CD4-positive, alpha-beta memory T cell (primary cell): ENCODE data around the gene ERGIC3. TPM values are rescaled to one million over a fixed set of nuclear protein-coding genes. Genes with fewer than 3 reads are reported as not detected.
A peak's percentile ranks its signal among the peaks of the same experiment; 100 is the strongest.

ENCODE experiments used
- CTCF ChIA-PET: fragments of 350-600 bp; sonication (Branson Sonifier 250); formaldehyde crosslinking; loops from one replicate; lab custom pipeline; 2021; ENCODE audit warnings: inconsistent platforms; ENCODE audit not compliant: partially characterized antibody; lab: Charles Lee
- POLR2A ChIA-PET: fragments of 350-600 bp; sonication (Branson Sonifier 250); formaldehyde crosslinking; loops from one replicate; lab custom pipeline; 2021; ENCODE audit not compliant: partially characterized antibody; lab: Charles Lee
- DNase-seq, 5 donors: peaks; one replicate each; pipeline versions ENCODE4 v3.0.0 to v3.0.0-alpha.2; 2020 to 2022; ENCODE audit warnings: mixed read lengths in 1 of 5
- H3K27ac ChIP-seq: one replicate; pipeline ENCODE4 v1.7.0; 2013; ENCODE audit warnings: low read depth, low read length
- H3K27me3 ChIP-seq: 2 replicates; pipeline ENCODE4 v1.7.0; 2013; ENCODE audit warnings: mild to moderate bottlenecking, low read length, moderate library complexity; ENCODE audit not compliant: insufficient read depth
- H3K36me3 ChIP-seq: 2 replicates; pipeline ENCODE4 v1.7.0; 2013; ENCODE audit warnings: mild to moderate bottlenecking, low read length, moderate library complexity; ENCODE audit not compliant: insufficient read depth
- H3K4me1 ChIP-seq: 2 replicates; pipeline ENCODE4 v1.7.0; 2013; ENCODE audit warnings: mild to moderate bottlenecking, low read length, moderate library complexity; ENCODE audit not compliant: insufficient read depth
- H3K4me3 ChIP-seq, 2 donors: one replicate each; pipeline ENCODE4 v1.7.0; 2013; ENCODE audit warnings: low read length in 2 of 2, mild to moderate bottlenecking in 1 of 2
- H3K9me3 ChIP-seq, 2 donors: one replicate each; pipeline ENCODE4 v1.7.0; 2013; ENCODE audit warnings: low read length in 2 of 2, control low read depth in 1 of 2; ENCODE audit not compliant: control insufficient read depth in 1 of 2
- H3K27ac Mint-ChIP-seq, 7 donors: one replicate each; pipeline ENCODE4 v1.8.0; 2020 to 2021; ENCODE audit warnings: mixed read lengths in 7 of 7, mild to moderate bottlenecking in 6 of 7, inconsistent platforms in 3 of 7, moderate library complexity in 3 of 7
- H3K27me3 Mint-ChIP-seq, 2 donors: one replicate each; pipeline ENCODE4 v1.8.0; 2020 to 2021; ENCODE audit warnings: mixed read lengths in 2 of 2
- H3K36me3 Mint-ChIP-seq, 2 donors: one replicate each; pipeline ENCODE4 v1.8.0; 2020 to 2021; ENCODE audit warnings: mixed read lengths in 2 of 2, inconsistent platforms in 1 of 2, mild to moderate bottlenecking in 1 of 2
- H3K4me1 Mint-ChIP-seq, 4 donors: one replicate each; pipeline ENCODE4 v1.8.0; 2020 to 2021; ENCODE audit warnings: mixed read lengths in 4 of 4, mild to moderate bottlenecking in 1 of 4
- H3K4me3 Mint-ChIP-seq, 8 donors: one replicate each; pipeline ENCODE4 v1.8.0; 2020 to 2021; ENCODE audit warnings: mixed read lengths in 8 of 8, mild to moderate bottlenecking in 7 of 8, moderate library complexity in 6 of 8, inconsistent platforms in 3 of 8
- H3K9me3 Mint-ChIP-seq, 8 donors: one replicate each; pipeline ENCODE4 v1.8.0; 2020 to 2021; ENCODE audit warnings: mixed read lengths in 8 of 8, mild to moderate bottlenecking in 5 of 8, inconsistent platforms in 3 of 8, moderate library complexity in 1 of 8
- intact Hi-C: fragments of 100-400 bp; cut with micrococcal nuclease; formaldehyde crosslinking; loops from one replicate; pipeline ENCODE4 v1.15.1; 2023
- polyA plus RNA-seq, 2 donors: library from polyadenylated mRNA; unstranded; fragments of 300-500 nt; fragmentation: Illumina TruSeq; gene quantifications; one replicate each; pipeline ENCODE4 v1.2.3, GENCODE V29; 2021
- total RNA-seq, 2 experiments: library from RNA; stranded (reverse); gene quantifications; one replicate each; pipeline ENCODE4 v1.2.3, GENCODE V29; 2021

The ERGIC3 gene
- total RNA-seq, result 100 to 1,000 TPM; 148 to 151 TPM
- polyA plus RNA-seq, result 100 to 1,000 TPM; 134 to 137 TPM

GRCh38 chr20:35541783-35542662 lies at the start of gene ERGIC3:
TSS of gene ERGIC3 (plus strand) at chr20:35542078. CDS start at chr20:35542098, 20 bp downstream.
- Histone ChIP-seq H3K4me3 (peak within 1 kb of the TSS; percentile 37 to 76), H3K27ac (peak within 1 kb of the TSS; percentile 78), H3K27me3 (no peaks in the 10 kb centered on the region), H3K4me1 (peaks cover 15% of the 10 kb centered on the region), H3K9me3 (no peaks in the 10 kb centered on the region), H3K36me3 (peaks cover 4% of the 10 kb centered on the region)
- Mint-ChIP-seq H3K27ac (peak within 1 kb of the TSS; percentile 86 to 95 (median 92)), H3K4me3 (peak within 1 kb of the TSS; percentile 86 to 93 (median 90)), H3K9me3 (no peaks in the 10 kb centered on the region), H3K4me1 (peaks cover 11 to 28% (median 21%) of the 10 kb centered on the region in 4 donors), H3K27me3 (no peaks in the 10 kb centered on the region), H3K36me3 (peaks cover 6 to 11% of the 10 kb centered on the region in 2 donors)
- intact Hi-C loops, result loop anchor here (1.0 to 5.0 kb wide), 4 partner anchors 51 to 412 kb away; partner anchors contain the start of genes RBM39 and SCAND1
- CTCF ChIA-PET, result interaction anchor here (0.5 to 2.0 kb wide), 8 partner anchors 10 to 412 kb away, joined by 3 to 8 read pairs (median 4); partner anchors contain the start of genes CEP250 and SCAND1
- peak; percentile 95 to 96 (median 95) for DNase-seq
- POLR2A ChIA-PET, result interaction anchor here (0.5 to 2.2 kb wide), 14 partner anchors 9 to 1239 kb away, joined by 3 to 19 read pairs (median 5); partner anchors contain the start of genes AHCY, CEP250, CPNE1 and RBM12

GRCh38 chr20:35492352-35492751 lies 49.5 kb upstream of the ERGIC3 start:
- intact Hi-C loops, result no loop called here
- H3K4me3 Mint-ChIP-seq, result peak overlapping the region; percentile 95 to 99 (median 99)
- H3K27ac ChIP-seq, result no peak overlapping the region
- peaks cover 42 to 74% of the 10 kb centered on the region in 2 donors for H3K36me3 Mint-ChIP-seq
- H3K4me1 ChIP-seq, result peaks cover 55% of the 10 kb centered on the region
- CTCF ChIA-PET, result no interaction called here
- peaks cover 43% of the 10 kb centered on the region for H3K36me3 ChIP-seq
- H3K9me3 ChIP-seq, result no peaks in the 10 kb centered on the region
- no peaks in the 10 kb centered on the region for H3K27me3 ChIP-seq
- no peaks in the 10 kb centered on the region for H3K27me3 Mint-ChIP-seq
- no peaks in the 10 kb centered on the region for H3K9me3 Mint-ChIP-seq
- peak overlapping the region in 1 of 2 donors; percentile 97 for H3K4me3 ChIP-seq
- H3K4me1 Mint-ChIP-seq, result peaks cover 35 to 77% (median 52%) of the 10 kb centered on the region in 4 donors
- POLR2A ChIA-PET, result interaction anchor here (2.8 to 4.4 kb wide), 3 partner anchors 37 to 172 kb away, joined by 16 to 30 read pairs (median 25); partner anchors contain the start of genes CEP250, CPNE1, RBM12 and SPAG4
- H3K27ac Mint-ChIP-seq, result peak overlapping the region in 6 of 7 donors; percentile 61 to 94 (median 88)
- no peak for DNase-seq

- intact Hi-C loops, result no loop called here
- DNase-seq, result no peak
- ChIA-PET POLR2A (no interaction called here), CTCF (interaction anchor here (0.6 to 2.0 kb wide), 5 partner anchors 12 to 458 kb away, joined by 3 to 6 read pairs (median 3); partner anchors contain the start of gene SCAND1)
- Mint-ChIP-seq H3K4me1 (peaks cover 20 to 39% (median 24%) of the 10 kb centered on the region in 4 donors), H3K27me3 (no peaks in the 10 kb centered on the region), H3K27ac (no peak overlapping the region), H3K36me3 (peaks cover 63 to 85% of the 10 kb centered on the region in 2 donors), H3K9me3 (peaks cover 0 to 2% (median 0%) of the 10 kb centered on the region in 8 donors), H3K4me3 (no peak overlapping the region)
- H3K27ac ChIP-seq, result no peak overlapping the region
- H3K4me3 ChIP-seq, result no peak overlapping the region
- H3K36me3 ChIP-seq, result peaks cover 79% of the 10 kb centered on the region
- no peaks in the 10 kb centered on the region for H3K9me3 ChIP-seq
- peaks cover 22% of the 10 kb centered on the region for H3K4me1 ChIP-seq
- no peaks in the 10 kb centered on the region for H3K27me3 ChIP-seq
Observed at GRCh38 chr20:35496481-35496880, 45.4 kb upstream of the ERGIC3 start.

- CTCF ChIA-PET, result interaction anchor here (2.0 kb wide), 1 partner anchor 34 kb away, joined by 6 read pairs; no protein-coding TSS in a partner anchor
- POLR2A ChIA-PET, result no interaction called here
- peaks cover 88% of the 10 kb centered on the region for H3K36me3 ChIP-seq
- H3K9me3 ChIP-seq, result no peaks in the 10 kb centered on the region
- peaks cover 13% of the 10 kb centered on the region for H3K4me1 ChIP-seq
- H3K27me3 ChIP-seq, result no peaks in the 10 kb centered on the region
- intact Hi-C loops, result no loop called here
- H3K4me3 Mint-ChIP-seq, result no peak overlapping the region
- peaks cover 14 to 33% (median 17%) of the 10 kb centered on the region in 4 donors for H3K4me1 Mint-ChIP-seq
- H3K27ac Mint-ChIP-seq, result no peak overlapping the region
- H3K9me3 Mint-ChIP-seq, result peaks cover 0 to 2% (median 0%) of the 10 kb centered on the region in 8 donors
- H3K27me3 Mint-ChIP-seq, result no peaks in the 10 kb centered on the region
- DNase-seq, result no peak
- H3K4me3 ChIP-seq, result no peak overlapping the region
- H3K36me3 Mint-ChIP-seq, result peaks cover 66 to 87% of the 10 kb centered on the region in 2 donors
- no peak overlapping the region for H3K27ac ChIP-seq
Observed at GRCh38 chr20:35497320-35497719, 44.6 kb upstream of the ERGIC3 start.

GRCh38 chr20:35497780-35498189 lies 44.1 kb upstream of the ERGIC3 start:
- H3K4me1 Mint-ChIP-seq, result peaks cover 11 to 33% (median 15%) of the 10 kb centered on the region in 4 donors
- peaks cover 9% of the 10 kb centered on the region for H3K4me1 ChIP-seq
- H3K27ac Mint-ChIP-seq, result no peak overlapping the region
- H3K36me3 ChIP-seq, result peaks cover 92% of the 10 kb centered on the region
- intact Hi-C loops, result no loop called here
- no peak overlapping the region for H3K4me3 Mint-ChIP-seq
- H3K4me3 ChIP-seq, result no peak overlapping the region
- no peaks in the 10 kb centered on the region for H3K27me3 ChIP-seq
- no peak for DNase-seq
- peaks cover 0 to 2% (median 0%) of the 10 kb centered on the region in 8 donors for H3K9me3 Mint-ChIP-seq
- H3K27ac ChIP-seq, result no peak overlapping the region
- ChIA-PET CTCF (interaction anchor here (2.0 kb wide), 1 partner anchor 34 kb away, joined by 6 read pairs; no protein-coding TSS in a partner anchor), POLR2A (no interaction called here)
- no peaks in the 10 kb centered on the region for H3K27me3 Mint-ChIP-seq
- H3K36me3 Mint-ChIP-seq, result peaks cover 69 to 91% of the 10 kb centered on the region in 2 donors
- H3K9me3 ChIP-seq, result no peaks in the 10 kb centered on the region

GRCh38 chr20:35499271-35499670 lies 42.6 kb upstream of the ERGIC3 start:
- intact Hi-C loops, result no loop called here
- H3K27me3 Mint-ChIP-seq, result no peaks in the 10 kb centered on the region
- DNase-seq, result no peak
- Histone ChIP-seq H3K27me3 (no peaks in the 10 kb centered on the region), H3K27ac (no peak overlapping the region), H3K4me1 (no peaks in the 10 kb centered on the region), H3K4me3 (no peak overlapping the region), H3K9me3 (no peaks in the 10 kb centered on the region), H3K36me3 (peaks cover 94% of the 10 kb centered on the region)
- H3K4me3 Mint-ChIP-seq, result no peak overlapping the region
- peaks cover 79 to 92% of the 10 kb centered on the region in 2 donors for H3K36me3 Mint-ChIP-seq
- CTCF ChIA-PET, result interaction anchor here (0.8 to 1.4 kb wide), 2 partner anchors 14 to 1093 kb away, joined by 3 read pairs; no protein-coding TSS in a partner anchor
- peak overlapping the region in 6 of 7 donors; percentile 28 to 91 (median 62) for H3K27ac Mint-ChIP-seq
- peaks cover 10 to 26% (median 13%) of the 10 kb centered on the region in 4 donors for H3K4me1 Mint-ChIP-seq
- H3K9me3 Mint-ChIP-seq, result peaks cover 0 to 2% (median 0%) of the 10 kb centered on the region in 8 donors
- POLR2A ChIA-PET, result no interaction called here
